A549 (cell line): ENCODE results near the gene PDGFC.

Source experiments
- CBX2 ChIP-seq: fragments of 200-600 bp; sonication (generic); IDR thresholded peaks from 2 replicates; pipeline ENCODE4 v1.6.1; 2016; ENCODE audit warnings: low read depth, mild to moderate bottlenecking, borderline replicate concordance
- CHD2 ChIP-seq: fragments of 150-350 bp; IDR thresholded peaks from 2 replicates; pipeline ENCODE4 v1.6.1; 2014; ENCODE audit warnings: low read length; ENCODE audit not compliant: partially characterized antibody
- EP300 ChIP-seq, 2 experiments: fragments of >200 bp; sonication (Bioruptor Twin); formaldehyde crosslinking; IDR thresholded peaks; 2 replicates in 1 of 2; 3 replicates in 1 of 2; pipeline ENCODE4 v1.6.1; 2016 to 2017
- HOXB13 ChIP-seq: fragments of 250-450 bp; sonication (Bioruptor Pico); IDR thresholded peaks from 2 replicates; pipeline ENCODE4 v1.5.0; 2020; ENCODE audit warnings: low read depth, mild to moderate bottlenecking, moderate library complexity
- MAZ ChIP-seq: fragments of 150-350 bp; IDR thresholded peaks from 2 replicates; pipeline ENCODE4 v1.6.1; 2014; ENCODE audit warnings: antibody characterized with exemption, low read depth, low read length, borderline replicate concordance
- POLR2A ChIP-seq: IDR thresholded peaks from 2 replicates; pipeline ENCODE4 v1.6.1; 2012; ENCODE audit warnings: mild to moderate bottlenecking, low read length
- POLR2AphosphoS2 ChIP-seq: conservative IDR thresholded peaks from 2 replicates; pipeline ENCODE4 v1.6.1; 2012; ENCODE audit warnings: low read length, improper control_type of control experiment, inconsistent platforms
- RAD21 ChIP-seq, 2 experiments: fragments of >200 bp in 1 of 2; sonication (Bioruptor Twin) in 1 of 2; formaldehyde crosslinking in 1 of 2; IDR thresholded peaks in 1 of 2; conservative IDR thresholded peaks in 1 of 2; 2 replicates in 1 of 2; 3 replicates in 1 of 2; pipeline ENCODE4 v1.6.1; 2012 to 2018; ENCODE audit warnings: inconsistent platforms in 1 of 2
- RARB ChIP-seq: fragments of 250-450 bp; sonication (Bioruptor Pico); IDR thresholded peaks from 2 replicates; pipeline ENCODE4 v1.8.0; 2021; ENCODE audit warnings: mild to moderate bottlenecking, moderate library complexity
- SMC3 ChIP-seq: fragments of >200 bp; sonication (Bioruptor Twin); formaldehyde crosslinking; IDR thresholded peaks from 3 replicates; pipeline ENCODE4 v1.6.1; 2018; ENCODE audit warnings: inconsistent platforms
- TF ChIP-seq, protein P1 (sequence below): fragments of >200 bp; sonication (Bioruptor Twin); formaldehyde crosslinking; IDR thresholded peaks from 3 replicates; pipeline ENCODE4 v1.5.1; 2016
- TF ChIP-seq, protein P2 (sequence below): IDR thresholded peaks from 2 replicates; pipeline ENCODE4 v1.6.1; 2012
- TF ChIP-seq, protein P3 (sequence below): fragments of 200-600 bp; sonication (generic); IDR thresholded peaks from 2 replicates; pipeline ENCODE4 v1.6.1; 2016; ENCODE audit warnings: antibody characterized with exemption, mild to moderate bottlenecking, moderate library complexity
- TF ChIP-seq, protein P4 (sequence below): IDR thresholded peaks from 2 replicates; pipeline ENCODE4 v1.6.1; 2012

DNA sequence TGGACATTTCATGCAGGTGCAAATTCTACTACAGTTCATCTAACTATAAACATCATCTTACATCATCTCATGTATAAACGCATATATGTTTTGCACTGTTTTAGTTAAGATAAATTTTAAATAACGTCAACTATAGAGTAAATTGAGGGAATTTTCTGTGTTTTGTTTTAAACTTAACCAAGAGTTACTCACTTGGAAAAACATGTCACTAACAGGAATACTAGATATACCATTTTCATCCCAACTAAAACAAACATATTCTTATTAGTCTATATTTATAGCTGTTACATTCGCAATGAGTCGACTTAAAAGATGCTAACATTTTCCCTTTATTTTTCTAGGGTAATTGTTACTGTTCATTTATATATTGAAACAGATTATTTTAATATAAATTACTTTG lies 159.6 kb downstream of the PDGFC start:
- TF ChIP-seq, protein P1, sequence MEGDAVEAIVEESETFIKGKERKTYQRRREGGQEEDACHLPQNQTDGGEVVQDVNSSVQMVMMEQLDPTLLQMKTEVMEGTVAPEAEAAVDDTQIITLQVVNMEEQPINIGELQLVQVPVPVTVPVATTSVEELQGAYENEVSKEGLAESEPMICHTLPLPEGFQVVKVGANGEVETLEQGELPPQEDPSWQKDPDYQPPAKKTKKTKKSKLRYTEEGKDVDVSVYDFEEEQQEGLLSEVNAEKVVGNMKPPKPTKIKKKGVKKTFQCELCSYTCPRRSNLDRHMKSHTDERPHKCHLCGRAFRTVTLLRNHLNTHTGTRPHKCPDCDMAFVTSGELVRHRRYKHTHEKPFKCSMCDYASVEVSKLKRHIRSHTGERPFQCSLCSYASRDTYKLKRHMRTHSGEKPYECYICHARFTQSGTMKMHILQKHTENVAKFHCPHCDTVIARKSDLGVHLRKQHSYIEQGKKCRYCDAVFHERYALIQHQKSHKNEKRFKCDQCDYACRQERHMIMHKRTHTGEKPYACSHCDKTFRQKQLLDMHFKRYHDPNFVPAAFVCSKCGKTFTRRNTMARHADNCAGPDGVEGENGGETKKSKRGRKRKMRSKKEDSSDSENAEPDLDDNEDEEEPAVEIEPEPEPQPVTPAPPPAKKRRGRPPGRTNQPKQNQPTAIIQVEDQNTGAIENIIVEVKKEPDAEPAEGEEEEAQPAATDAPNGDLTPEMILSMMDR = no peak
- TF ChIP-seq SMC3 (no peak), MAZ (no peak), HOXB13 (no peak), CBX2 (no peak), POLR2AphosphoS2 (no peak), EP300 (IDR thresholded peaks at IDR 0.05) (no peak), RAD21 (conservative IDR thresholded peaks at IDR 0.05 in 1 of 2, IDR thresholded peaks at IDR 0.05 in 1 of 2) (no peak), RARB (CRISPR knock-in tag) (no peak), CHD2 (no peak), POLR2A (no peak)
- TF ChIP-seq, protein P2, sequence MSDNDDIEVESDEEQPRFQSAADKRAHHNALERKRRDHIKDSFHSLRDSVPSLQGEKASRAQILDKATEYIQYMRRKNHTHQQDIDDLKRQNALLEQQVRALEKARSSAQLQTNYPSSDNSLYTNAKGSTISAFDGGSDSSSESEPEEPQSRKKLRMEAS = no peak
- TF ChIP-seq, protein P3, sequence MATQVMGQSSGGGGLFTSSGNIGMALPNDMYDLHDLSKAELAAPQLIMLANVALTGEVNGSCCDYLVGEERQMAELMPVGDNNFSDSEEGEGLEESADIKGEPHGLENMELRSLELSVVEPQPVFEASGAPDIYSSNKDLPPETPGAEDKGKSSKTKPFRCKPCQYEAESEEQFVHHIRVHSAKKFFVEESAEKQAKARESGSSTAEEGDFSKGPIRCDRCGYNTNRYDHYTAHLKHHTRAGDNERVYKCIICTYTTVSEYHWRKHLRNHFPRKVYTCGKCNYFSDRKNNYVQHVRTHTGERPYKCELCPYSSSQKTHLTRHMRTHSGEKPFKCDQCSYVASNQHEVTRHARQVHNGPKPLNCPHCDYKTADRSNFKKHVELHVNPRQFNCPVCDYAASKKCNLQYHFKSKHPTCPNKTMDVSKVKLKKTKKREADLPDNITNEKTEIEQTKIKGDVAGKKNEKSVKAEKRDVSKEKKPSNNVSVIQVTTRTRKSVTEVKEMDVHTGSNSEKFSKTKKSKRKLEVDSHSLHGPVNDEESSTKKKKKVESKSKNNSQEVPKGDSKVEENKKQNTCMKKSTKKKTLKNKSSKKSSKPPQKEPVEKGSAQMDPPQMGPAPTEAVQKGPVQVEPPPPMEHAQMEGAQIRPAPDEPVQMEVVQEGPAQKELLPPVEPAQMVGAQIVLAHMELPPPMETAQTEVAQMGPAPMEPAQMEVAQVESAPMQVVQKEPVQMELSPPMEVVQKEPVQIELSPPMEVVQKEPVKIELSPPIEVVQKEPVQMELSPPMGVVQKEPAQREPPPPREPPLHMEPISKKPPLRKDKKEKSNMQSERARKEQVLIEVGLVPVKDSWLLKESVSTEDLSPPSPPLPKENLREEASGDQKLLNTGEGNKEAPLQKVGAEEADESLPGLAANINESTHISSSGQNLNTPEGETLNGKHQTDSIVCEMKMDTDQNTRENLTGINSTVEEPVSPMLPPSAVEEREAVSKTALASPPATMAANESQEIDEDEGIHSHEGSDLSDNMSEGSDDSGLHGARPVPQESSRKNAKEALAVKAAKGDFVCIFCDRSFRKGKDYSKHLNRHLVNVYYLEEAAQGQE = no peak
- TF ChIP-seq, protein P4, sequence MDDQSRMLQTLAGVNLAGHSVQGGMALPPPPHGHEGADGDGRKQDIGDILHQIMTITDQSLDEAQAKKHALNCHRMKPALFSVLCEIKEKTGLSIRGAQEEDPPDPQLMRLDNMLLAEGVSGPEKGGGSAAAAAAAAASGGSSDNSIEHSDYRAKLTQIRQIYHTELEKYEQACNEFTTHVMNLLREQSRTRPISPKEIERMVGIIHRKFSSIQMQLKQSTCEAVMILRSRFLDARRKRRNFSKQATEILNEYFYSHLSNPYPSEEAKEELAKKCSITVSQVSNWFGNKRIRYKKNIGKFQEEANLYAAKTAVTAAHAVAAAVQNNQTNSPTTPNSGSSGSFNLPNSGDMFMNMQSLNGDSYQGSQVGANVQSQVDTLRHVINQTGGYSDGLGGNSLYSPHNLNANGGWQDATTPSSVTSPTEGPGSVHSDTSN = no peak
